ENCODE data around the gene SCN4A.
"Not testable (repeated sequence)": the region's sequence is repeated elsewhere in the genome, so short reads cannot be mapped to it uniquely, and the experiment has no call there.

Gene SCN4A

DNA sequence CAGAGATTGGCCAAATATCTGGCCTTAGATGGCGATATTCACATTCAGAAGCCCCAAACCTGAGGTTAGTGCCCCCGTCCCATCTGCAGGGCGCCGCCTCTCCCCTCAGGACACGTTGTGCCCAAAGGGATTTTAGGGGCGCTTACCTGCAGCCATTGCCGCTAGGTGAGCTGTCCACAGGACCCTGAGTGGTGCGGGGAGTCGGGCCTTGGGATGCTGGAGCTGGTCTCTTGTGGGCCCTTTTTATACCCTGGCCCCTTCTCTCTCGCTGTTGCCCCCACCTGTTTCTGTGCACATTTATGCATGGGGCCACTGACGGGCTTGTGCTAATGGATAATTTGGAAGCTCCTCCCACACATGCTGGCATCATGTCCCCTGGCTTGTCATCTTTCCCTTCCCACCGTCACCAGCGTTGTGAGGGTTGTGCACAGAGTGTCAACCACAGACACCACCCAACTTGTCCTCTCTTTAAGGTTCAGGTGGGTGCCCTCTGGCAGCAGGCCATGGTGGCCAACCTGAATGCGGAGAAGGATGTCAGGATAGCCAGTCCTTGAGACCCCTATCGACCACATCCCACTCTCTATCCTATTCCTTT is 61.6 kb downstream of the SCN4A start, which contains the start of gene CSHL1:
Gene CSHL1, minus strand, starts transcription at position 218 of the 595 bp plus-strand sequence. Its CDS starts 62 bp downstream, at position 156.
- no peak for FAIRE-seq

DNA sequence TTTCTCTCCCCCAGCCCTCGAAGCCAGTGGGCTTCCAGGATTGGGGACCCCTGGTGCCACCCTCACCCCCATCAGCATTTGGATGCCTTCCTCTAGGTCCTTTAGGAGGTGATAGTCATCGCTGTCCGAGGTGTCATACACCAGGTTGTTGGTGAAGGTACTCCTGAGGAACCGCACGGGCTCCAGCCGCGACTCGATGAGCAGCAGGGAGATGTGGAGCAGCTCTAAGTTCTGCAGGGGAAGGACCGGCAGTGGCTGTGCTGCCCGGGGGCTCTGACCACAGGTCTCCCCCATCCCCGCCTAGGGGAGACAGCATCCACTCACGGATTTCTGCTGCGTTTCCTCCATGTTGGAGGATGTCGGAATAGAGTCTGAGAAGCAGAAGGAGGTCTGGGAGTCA is 62.6 kb downstream of the SCN4A start:
- FAIRE-seq, result no peak
- TF ChIP-seq TAF1 (IDR thresholded peaks at IDR 0.05; ENCODE audit: borderline replicate concordance, low read depth, low read length), result no peak
- no peak for TF ChIP-seq POLR2A (IDR thresholded peaks at IDR 0.05; ENCODE audit: low read depth, low read length)
- TF ChIP-seq POLR2AphosphoS5 (IDR thresholded peaks at IDR 0.05; ENCODE audit: low read depth, low read length), result no peak

More for the DNA sequence above, 61.6 kb downstream of the SCN4A start, which contains the start of gene CSHL1:
- DNase-seq (ENCODE audit: insufficient read length), result no peak
- TF ChIP-seq TAF1 (IDR thresholded peaks at IDR 0.05; ENCODE audit: borderline replicate concordance, low read depth, low read length) (no peak), POLR2A (IDR thresholded peaks at IDR 0.05; ENCODE audit: low read depth, low read length) (no peak), POLR2AphosphoS5 (IDR thresholded peaks at IDR 0.05; ENCODE audit: low read depth, low read length) (no peak)

DNA sequence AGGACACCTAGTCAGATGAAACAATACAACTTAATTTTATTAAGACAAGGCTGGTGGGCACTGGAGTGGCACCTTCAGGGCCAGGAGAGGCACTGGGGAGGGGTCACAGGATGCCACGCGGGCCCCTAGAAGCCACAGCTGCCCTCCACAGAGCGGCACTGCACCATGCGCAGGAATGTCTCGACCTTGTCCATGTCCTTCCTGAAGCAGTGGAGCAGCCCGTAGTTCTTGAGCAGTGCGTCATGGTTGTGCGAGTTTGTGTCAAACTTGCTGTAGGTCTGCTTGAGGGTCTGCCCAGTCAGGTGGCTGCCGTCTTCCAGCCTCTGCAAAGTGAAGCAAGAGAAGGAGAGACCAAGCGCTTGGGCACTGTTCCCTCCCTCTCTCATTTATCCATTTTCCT is 63.1 kb downstream of the SCN4A start:
- not testable (repeated sequence) for FAIRE-seq; DNase-seq (ENCODE audit: insufficient read length)

More for the DNA sequence above, 62.6 kb downstream of the SCN4A start:
- DNase-seq (ENCODE audit: insufficient read length), result no peak

DNA sequence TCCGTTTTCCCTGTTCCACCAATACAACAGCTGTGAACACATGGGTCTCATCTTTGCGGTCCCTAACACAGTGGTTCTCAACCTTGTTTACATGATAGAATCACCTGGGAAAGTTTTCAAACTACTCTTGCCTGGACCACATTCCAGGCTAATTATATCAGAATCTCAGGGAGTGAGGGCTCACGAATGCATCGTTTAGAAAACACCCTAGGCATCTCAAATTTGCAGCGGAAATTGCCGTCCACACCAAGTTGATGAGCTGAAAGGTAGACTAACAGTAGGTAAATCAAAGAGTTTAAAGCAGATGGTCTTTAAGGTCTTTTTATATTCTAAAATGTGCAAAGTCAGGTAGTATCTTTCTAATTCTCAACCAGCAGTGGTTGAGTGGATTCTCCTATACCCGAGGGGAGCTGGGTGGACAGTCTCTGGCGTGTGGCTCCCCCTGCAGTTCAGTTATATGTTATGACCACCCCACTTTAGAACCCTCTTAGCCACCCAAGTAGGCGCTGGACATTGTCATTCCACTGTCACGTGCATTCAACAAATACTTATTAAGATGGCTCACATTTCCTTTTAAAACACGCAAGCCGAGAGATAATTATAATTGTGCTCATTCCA is 65.4 kb downstream of the SCN4A start:
- FAIRE-seq; DNase-seq (ENCODE audit: insufficient read length): not testable (repeated sequence)

DNA sequence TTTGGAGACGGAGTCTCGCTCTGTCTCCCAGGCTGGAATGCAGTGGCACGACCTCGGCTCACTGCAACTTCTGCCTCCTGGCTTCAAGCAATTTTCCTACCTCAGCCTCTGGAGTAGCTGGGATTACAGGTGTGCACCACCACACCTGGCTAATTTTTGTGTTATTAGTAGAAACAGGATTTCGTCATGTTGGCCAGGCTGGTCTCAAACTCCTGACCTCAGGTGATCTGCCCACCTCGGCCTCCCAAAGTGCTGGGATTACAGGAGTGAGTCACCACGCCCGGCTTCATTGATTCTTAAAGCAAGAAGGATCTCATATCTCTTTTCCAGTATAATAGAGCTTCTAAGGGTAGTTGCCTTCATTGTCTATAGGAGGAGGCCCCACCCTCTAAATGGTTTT is 67.9 kb downstream of the SCN4A start:
- DNase-seq (ENCODE audit: insufficient read length); FAIRE-seq: not testable (repeated sequence)

DNA sequence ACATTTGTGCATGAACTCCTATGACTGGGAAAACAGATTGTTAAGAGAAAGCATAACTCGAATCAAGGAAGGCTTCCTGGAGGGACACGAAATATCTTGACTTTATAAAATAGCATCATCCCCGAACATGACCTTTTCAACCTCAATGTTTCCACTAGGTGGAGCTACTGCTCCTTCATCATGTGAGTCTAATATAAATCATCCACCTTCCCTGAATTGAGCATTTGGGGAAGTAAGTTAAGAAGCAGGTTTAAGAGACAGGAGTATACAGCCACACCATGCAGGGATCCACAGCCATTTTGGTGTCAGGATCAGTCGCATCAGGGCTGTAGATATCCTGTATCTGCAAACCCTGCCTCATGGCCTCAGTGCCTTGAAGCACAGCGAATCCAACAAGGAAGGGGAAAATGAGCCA is 68.9 kb downstream of the SCN4A start:
- not testable (repeated sequence) for FAIRE-seq; DNase-seq (ENCODE audit: insufficient read length)

DNA sequence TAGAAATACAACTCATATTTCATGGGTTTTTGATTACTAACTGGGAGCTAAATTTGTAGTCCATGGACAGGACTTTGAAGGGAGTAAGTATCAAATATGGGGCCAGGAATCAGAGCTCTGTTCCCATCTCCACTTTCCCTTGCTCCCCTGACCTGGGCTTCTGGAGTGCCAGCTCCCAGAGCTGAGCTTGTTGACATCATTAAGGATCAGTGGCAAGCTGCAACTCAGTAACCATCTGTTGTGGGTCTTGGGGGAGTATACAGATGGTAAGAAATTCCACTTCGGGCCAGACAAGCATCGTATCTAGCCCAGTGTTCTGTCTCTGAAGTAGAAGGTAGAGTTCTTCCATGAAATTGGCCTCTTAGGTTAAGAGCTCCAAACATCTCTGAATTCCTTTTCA is 70.7 kb downstream of the SCN4A start:
- not testable (repeated sequence) for FAIRE-seq; DNase-seq (ENCODE audit: insufficient read length)

DNA sequence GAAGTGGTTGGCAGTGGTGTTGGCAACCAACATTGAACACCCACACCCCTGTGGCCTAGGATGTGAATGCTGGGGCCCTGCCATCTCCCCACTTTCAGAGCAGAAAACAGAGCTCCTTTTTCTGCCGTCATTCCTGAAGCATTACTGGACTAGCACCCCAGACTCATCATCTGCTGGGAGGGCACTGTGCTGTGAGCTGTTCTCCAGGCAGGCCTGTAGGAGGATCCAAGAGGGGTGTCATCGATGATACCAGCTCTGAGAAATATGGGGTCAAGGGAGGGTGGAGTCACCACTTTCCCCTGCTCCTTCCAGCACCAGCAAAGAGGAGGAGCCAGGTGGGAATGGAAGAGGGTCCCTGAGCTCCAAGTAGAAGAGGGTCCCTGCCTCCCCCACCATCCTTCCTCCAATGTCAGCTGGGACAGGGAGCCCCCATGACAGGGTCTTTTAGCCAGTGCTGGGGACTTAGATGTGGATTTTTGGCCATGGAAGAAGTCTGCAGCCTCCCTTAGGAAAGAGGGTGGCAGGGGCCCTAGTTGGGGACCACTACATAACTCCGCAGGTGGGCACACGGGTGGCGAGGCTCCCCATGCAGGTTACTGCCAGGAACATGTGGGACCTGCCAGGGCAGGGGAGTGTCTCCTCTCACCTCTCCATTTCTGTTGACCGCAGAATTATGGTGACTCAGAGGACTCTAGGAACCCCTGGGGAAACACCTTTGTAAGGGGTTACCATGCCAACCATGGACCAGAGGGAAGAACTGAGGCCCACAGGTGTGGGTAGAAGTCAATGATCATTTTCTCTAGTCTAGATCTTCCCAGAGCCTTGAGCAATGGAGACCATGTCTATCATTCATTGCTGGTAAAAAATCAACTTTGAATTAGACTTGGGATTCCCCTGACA is 73.6 kb downstream of the SCN4A start:
- FAIRE-seq; DNase-seq (ENCODE audit: insufficient read length): not testable (repeated sequence)

DNA sequence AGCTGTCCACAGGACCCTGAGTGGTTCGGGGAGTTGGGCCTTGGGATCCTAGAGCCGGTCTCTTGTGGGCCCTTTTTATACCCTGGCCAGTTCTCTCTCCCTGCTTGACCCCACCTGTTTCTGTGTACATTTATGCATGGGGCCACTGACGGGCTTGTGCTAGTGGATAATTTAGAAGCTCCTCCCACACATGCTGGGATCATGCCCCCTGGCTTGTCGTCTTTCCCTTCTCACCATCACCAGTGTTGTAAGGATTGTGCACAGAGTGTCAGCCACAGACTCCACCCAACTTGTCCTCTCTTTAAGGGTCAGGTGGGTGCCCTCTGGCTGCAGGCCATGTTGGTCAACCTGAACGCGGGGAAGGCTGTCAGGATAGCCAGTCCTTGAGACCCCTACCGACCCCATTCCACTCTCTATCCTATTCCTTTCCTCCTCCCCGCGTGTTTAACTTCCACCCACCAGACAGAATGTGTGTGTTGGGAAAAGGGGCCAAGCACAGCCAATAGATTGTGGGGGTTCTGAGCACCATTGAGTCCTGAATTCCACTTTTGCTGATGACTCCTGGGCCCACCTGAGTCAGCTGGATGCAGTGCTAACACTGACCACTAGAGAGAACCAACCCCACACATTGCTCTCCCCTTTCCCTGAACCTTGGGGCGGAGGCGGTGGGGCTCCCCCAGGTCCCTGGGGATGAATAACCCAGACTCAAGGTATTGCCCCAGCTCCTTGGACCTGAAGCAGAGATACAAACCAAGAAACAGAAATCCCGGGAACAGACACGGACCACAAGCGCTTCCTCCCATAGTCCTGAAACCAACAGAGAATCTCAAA is 76.0 kb downstream of the SCN4A start, which contains the start of gene CSH1:
Gene CSH1, minus strand, starts transcription at position 51 of the 831 bp plus-strand sequence. CDS start 63 bp downstream, outside the sequence.
- DNase-seq (ENCODE audit: insufficient read length); FAIRE-seq: not testable (repeated sequence)

DNA sequence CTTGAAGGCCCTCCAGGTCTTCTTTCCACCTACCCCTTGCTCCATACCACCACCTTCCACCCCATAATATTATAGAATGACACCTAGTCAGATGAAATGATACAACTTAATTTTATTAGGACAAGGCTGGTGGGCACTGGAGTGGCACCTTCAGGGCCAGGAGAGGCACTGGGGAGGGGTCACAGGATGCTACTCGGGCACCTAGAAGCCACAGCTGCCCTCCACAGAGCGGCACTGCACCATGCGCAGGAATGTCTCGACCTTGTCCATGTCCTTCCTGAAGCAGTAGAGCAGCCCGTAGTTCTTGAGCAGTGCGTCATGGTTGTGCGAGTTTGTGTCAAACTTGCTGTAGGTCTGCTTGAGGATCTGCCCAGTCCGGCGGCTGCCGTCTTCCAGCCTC is 77.9 kb downstream of the SCN4A start:
- not testable (repeated sequence) for FAIRE-seq; DNase-seq (ENCODE audit: insufficient read length)

DNA sequence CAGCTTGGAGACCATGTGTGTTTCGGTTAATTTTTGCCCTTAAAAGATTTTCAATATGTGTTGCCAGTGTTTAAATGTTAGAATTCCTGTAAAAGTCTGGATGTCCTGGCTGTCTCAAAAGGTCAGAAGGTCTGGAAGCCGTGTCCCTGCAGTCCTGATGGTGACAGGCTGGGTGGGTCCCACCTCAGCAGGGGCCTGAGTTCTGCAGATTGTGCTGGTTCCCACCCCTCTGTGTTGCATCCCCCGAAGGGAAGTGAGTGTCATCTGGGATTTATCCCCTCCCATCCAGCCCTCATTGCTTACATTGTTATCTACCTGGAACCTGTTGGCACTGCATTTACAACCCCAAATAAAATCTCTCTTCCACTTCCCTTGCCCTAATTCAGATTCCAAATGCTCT is 78.7 kb downstream of the SCN4A start:
- DNase-seq (ENCODE audit: insufficient read length); FAIRE-seq: not testable (repeated sequence)

DNA sequence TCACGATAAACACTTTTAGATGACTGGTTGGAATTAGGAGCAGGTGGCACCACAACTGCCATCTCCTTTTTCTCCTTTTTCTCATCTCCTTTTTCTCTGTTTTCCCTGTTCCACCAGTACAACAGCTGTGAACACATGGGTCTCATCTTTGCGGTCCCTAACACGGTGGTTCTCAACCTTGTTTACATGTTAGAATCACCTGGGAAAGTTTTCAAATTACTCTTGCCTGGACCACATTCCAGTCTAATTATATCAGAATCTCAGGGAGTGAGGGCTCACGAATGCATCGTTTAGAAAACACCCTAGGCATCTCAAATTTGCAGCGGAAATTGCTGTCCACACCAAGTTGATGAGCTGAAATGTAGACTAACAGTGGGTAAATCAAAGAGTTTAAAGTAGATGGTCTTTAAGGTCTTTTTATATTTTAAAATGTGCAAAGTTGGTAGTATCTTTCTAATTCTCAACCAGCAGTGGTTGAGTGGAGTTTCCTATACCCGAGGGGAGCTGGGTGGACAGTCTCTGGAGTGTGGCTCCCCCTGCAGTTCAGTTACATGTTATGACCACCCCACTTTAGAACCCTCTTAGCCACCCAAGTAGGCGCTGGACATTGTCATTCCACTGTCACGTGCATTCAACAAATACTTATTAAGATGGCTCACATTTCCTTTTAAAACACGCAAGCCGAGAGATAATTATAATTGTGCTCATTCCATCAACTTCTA is 80.2 kb downstream of the SCN4A start:
- DNase-seq (ENCODE audit: insufficient read length); FAIRE-seq: not testable (repeated sequence)

DNA sequence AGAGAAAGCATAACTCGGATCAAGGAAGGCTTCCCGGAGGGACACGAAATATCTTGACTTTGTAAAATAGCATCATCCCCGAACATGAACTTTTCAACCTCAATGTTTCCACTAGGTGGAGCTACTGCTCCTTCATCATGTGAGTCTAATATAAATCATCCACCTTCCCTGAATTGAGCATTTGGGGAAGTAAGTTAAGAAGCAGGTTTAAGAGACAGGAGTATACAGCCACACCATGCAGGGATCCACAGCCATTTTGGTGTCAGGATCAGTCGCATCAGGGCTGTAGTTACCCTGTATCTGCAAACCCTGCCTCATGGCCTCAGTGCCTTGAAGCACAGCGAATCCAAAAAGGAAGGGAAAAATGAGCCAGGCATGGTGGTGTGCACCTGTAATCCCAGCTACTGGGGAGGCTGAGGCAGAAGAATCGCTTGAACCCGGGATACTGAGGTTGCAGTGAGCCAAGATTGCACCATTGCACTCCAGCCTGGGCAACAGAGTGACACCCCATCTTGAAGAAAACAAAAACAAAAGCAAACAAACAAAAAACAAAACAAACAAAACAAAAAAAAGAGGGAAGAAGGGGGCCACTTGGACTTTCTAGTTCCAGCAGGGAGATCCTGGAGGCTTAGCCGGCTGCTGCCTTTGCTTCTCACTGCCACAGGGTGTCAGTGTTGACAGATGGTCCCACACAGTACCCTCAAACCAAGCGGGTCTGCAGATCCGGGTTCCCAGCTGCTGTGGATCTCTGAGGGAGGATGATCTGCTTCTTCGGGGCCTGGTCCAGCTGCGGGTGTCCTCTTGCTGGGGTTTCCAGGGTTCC is 83.5 kb downstream of the SCN4A start:
- DNase-seq (ENCODE audit: insufficient read length); FAIRE-seq: not testable (repeated sequence)
